ENCODE measurements around the gene CSMD2.

The CSMD2 gene

DNA sequence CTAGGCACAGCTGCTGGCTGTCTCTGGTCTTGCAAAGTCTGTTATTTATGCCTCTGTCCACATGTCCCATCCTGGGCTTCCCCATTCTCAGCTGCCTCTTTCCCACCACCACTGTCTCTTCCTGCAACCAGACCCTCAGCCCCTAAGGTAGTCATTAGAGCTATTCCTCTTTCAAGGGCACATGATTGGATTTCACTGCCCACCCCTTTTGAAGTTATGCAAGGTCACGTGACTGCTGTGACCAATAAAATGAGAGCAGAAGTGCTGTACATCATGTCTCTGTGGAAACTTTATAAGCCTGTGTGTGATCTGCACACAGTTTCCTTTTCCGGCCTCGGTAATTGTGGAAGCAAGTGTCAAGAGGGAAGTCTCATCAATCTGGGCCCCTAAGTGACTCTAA is 437.7 kb downstream of the CSMD2 start:
- DNase-seq: no peak

GRCh38 chr1:33726274-33726804 is 438.7 kb downstream of the CSMD2 start:
- DNase-seq: no peak

GRCh38 chr1:33725556-33726160 is 439.4 kb downstream of the CSMD2 start:
- DNase-seq: no peak

- DNase-seq: no peak
Observed at GRCh38 chr1:33725037-33725436, 440.0 kb downstream of the CSMD2 start.

DNA sequence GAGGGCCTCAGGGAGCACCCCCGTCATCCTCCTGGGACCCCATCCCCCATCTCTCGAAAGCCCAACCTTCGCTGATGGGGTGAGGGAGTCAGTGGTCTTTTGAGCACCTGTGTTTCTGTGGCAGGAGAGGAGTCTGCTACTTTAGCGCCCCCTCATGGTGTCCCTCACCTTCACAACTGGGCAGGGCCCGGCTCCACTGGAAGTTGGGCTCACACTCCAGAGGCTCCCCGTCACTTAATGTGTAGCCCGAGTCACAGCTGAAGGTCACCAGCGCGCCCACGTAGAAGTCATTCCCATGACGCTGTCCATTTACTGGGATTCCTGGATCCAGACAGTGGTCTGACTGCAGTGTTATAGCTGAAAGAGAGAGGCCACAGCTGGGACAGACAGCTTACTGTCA is 440.7 kb downstream of the CSMD2 start:
- no peak for DNase-seq

DNA sequence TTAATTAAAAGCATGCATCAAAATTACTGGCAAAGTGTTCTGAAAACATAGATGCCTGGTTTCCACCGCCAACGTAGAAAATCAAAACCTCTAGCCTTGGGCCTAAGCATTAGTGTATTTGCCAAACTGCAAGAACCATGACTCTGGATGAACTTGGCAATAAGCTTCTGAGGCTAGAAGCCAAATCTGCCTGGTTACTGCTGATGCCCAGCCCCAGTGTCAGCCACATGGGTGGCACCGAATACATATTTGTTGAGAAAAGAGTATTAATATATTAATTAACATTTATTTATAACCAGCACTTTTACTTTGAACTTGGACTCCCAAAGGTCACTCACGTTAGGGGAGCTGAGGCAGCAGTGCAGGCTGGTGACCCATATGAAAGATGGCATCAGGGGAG is 441.8 kb downstream of the CSMD2 start:
- DNase-seq: no peak

DNA sequence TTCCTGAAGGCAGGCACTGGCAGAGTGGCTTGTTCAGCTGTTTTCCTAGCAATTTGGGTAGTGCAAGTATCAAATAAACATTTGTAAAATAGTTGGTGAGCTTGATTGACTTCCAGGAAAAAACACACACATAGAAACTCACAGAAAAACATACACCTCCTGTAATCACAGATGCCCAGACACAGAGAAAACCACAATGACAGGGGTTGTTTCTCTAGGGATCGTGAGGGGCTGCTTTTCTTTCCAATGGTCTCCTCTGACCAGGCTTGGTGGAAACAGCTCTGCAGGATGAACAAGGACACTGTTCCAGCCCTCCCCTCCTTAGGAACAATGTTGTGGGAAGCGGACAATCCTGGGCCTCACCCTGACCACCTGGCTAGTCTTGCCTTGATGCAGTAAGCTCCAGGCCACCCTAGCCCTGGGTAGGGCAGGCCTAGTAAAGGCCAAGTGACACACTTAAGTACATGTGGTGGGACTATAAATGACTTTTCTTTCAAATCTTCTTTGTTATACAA is 443.7 kb downstream of the CSMD2 start:
- no peak for DNase-seq

DNA sequence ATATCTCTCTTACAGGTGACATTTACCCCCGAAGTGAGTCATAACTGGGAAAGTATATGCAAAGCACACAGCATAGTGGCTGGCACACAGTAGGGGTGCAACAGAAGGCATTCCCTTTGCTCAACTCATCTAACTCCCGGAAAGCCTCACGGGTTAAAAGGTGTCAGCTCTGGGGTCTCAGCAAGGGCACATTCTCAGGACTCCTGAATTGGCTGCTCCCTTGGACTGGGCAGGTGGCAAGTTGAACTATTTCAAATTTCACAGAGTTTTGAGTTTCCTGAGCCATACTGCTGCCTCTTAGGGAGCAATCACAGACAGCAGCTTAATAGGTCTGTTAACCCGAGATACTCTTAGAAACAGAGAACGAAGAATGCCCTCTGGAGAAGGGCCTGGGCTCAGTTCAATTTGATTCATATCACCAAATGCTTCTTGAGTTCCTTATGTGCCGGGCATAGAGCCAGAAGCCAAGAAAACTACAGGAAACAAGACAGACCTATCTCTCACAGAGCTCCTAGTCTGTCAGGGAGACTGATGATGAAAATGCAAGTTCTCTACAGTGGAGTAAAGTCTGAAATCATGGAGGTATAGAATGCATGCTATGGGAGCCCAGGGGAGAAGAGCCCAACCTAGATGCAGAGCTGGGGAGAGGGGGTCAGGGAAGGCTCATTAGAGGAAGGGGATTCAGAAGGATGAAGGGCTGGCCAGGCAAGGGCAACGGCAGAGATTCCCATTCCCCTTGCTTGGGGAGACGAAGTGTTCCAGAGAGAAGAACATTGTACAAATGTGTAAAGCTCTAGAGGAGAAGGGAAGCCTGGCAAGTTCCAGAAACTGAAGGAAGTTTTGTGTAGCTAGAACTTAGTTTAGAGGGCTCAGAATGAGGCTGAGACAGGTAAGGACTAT is 445.0 kb downstream of the CSMD2 start:
- DNase-seq: no peak

DNA sequence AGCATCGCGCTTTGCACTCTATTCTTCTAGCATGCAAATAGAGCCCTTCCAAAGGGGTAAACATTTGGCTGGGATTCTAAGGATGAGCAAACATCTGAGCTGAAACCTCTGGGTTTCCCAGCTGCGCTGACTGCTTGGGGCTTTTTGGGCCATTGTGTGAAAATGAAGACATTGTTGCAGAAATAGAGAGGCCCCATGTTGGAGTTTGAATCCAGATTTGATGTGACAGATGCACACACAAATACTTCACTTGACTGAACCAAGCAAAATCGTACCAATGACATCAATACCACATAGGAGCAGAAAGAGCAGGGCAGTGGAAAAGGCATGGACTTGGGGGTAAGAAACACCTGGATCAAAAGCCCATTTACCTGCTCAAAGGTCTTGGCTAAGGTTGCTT is 445.7 kb downstream of the CSMD2 start:
- DNase-seq: no peak

GRCh38 chr1:33718186-33718585 is 446.8 kb downstream of the CSMD2 start:
- DNase-seq: no peak

DNA sequence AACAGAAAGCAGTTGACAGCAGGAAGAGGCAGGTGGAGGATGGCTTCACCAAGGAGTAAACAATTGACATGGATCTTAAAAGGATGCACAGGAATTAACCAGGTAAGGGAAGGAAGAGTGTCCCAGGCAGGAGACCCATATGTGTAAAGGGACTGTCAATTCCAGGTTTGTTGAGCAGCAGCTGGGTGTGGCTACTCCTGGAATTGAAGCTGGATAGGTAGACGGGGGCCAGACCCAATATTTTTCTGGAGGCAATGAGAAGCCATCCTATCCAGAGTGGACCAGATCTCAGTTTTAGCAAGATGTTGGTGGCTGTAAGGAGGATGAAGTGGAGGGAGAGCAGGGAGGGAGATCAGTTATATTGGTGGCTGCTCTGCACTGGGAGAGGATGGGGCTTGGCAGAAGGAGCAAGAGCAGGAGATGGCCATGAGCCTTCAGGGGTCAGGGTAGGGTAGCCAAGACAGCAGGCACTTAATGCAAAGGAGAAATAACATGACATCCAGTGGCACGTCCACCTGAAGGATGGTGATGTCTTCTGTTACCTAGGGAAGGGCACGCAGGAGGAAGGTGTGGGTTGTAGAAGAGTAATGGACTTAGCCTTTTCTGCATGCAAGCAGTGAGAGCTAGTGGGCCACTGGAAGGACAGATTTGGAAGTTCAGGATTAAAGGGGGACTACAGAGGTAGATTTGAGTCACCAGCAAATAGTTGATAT is 447.9 kb downstream of the CSMD2 start:
- no peak for DNase-seq

DNA sequence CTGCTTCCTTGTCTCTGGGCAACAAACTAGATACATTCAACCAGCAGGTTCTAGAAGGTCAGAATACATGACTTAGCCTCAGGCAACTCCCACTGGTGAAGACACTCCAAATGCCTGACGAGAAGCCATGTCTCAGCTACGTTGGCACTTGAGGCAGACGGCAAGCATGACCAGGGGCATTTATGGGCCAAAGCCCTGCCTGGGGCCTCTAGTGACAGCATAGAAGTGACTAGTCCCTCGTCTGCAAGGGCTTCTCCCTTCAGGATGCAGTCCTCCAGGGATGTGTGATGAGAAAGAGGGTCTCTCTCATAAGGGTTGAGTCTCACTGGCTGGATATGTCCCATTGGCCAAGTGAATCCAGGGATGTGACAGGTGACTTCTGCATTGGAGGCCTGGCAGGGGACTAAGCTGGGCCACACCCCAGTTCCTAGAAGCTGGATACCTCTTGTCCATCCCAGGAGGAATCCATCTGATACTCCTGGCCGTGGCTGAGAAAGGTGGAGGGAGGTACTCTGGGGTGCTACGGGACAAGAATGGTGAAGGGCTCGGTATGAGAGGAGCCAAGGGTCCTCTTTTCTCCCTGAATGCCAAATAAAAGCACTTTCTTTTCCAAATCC is 449.7 kb downstream of the CSMD2 start:
- DNase-seq: no peak

GRCh38 chr1:33714421-33714820 is 450.6 kb downstream of the CSMD2 start:
- DNase-seq: no peak

- DNase-seq: no peak
Observed at GRCh38 chr1:33713058-33713877, 451.8 kb downstream of the CSMD2 start.

DNA sequence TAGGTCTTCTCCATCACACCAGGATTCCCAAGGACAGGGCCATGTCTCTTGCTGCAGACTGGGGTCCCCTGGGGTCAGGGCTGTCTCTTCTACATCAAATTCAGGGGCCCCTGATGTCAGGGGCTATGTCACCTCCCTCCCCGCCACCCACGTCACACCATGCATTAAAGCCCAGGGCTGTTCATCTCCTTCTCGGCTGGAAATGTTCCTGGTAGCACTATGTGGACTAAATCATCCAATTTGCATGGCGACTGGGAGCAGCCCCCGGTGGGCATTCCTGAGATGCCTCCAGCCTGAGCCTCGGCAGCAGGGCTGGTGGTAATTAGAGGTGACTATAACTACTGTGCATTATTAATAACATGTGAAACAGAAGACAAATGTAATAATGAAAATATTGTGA is 452.8 kb downstream of the CSMD2 start:
- DNase-seq: no peak

DNA sequence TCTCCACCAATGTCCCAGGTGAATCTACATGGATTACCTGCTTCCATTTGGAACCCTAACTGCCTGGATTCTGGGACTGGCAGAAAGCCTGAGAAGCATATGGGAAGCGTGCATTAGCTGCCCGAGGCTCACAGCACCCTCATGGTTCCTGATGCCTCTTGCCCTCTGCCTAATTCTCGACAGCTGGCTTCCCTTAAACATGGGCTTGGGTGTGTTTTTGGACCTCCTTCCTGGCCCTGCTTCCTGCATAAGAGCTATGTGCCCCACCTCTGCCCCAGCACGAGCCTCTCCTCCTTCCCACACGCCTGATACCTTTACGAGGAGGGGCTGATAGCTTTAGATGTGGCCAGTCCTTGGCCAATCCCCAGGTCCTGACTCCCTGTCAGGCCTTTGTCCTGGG is 453.5 kb downstream of the CSMD2 start:
- no peak for DNase-seq

DNA sequence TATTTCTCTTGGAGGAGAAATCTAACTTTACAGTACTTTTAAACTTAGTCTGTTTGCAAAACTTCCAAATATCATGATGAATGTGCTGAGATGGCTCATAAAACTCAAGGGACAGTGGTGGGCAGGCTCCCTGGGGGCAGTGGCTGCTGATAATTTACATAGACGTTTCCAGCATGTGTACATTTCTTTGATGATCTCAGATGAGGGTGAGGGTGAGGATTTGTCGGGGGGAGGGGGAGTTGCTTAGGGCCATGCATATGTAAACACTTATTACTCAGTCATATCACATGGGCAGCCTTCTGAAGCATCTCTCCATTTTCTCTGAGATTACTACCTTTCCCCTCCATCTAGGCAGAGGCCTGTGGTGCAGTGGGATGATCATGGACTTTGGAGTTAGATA is 454.1 kb downstream of the CSMD2 start:
- no peak for DNase-seq

DNA sequence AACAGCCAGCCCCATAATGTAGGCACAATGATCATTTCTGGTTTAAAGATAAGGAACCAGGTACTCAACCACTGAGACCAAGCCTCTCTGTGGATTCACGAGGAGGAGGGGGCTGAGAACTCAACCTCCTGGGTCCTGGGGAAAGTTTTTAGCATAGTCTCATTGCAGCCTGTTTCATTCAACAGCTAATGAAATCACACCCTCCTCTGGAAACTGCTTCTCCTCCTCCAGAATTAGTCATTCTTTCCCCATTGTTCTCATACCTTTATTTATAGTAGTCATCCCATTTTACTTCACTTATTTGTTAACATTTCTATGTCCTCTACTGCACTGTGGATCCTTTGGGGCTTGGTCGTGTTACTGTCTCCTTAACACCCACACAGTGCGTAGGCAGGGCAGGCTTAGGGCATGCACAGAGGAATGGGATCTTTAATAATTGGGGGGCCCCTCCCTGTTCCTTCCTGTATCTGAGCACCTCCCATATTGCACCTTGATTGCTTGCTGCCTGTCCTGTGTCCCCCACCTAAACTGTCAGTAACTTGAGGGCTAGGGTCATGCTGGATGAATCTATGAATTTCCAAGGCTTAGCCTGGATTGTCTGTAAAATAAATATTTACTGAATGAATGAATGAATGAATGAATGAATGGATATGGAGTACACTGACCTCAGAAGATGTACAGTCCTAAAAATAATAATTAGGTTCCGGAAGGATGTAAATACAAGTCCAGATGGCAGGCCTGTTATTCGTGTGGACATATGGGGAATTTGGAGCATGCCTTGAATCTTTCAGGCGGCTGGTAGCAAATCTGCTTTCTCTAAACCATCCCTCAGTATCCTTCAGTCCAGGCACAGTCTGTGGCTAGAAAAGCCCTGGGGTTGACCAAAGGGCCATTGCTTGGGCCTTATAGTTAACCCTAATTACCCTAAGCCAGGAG is 455.0 kb downstream of the CSMD2 start:
- DNase-seq: no peak

GRCh38 chr1:33709174-33709782 is 455.8 kb downstream of the CSMD2 start:
- DNase-seq: no peak

DNA sequence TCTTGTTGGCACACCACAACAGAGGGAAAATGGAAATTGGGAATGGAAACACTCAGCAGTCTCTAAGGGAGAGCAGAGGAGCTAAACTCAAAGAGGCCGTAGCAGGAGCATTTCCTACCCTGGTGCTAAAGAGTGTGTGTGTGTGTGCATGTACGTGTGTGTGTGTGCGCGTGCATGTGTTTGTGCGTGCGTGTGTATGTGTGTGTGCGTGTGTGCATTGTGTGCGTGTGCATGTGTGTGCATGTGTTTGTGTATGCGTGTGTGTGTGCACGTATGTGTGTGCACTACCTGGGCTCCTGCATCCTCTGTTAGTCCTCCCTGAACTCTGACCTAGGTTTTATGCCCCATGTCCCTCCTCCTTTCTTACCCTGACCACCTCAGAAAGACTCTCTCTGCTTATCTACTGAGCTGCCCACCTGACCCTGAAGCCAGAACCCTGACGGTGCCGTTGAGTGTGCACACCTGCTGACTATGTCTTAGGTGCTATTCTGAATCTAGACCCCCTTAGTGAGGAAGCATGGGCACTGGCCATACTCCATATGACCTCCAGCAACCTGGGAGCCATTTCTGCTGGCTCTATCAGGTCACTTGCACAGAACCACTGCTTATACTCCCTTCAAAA is 458.3 kb downstream of the CSMD2 start:
- DNase-seq: no peak
